ENCODE data around the gene DIP2C.

The DIP2C gene

GRCh38 chr10:497898-498451 lies 191.5 kb downstream of the DIP2C start:
- no peak for DNase-seq (ENCODE audit: low spot score)

- no peak for DNase-seq (ENCODE audit: low spot score)
Measured at GRCh38 chr10:497289-497688, 192.2 kb downstream of the DIP2C start.

DNA sequence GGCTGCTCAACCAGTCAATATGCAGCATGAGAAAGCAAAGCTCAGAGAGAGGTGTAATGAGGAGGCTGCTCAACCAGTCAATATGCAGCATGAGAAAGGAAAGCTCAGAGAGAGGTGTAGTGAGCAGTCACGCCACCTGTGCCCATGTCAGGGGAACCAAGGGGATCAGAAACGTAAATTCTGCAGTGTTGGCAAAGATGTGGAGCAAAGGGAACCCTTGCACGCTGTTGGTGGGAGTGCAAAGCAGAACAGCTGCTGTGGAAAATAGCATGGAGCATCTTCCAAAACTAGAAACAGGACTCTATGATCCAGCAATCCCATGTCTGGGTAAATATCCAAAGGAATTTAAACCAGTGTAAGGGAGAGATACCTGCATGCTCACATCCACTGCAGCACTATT lies 194.9 kb downstream of the DIP2C start:
- no peak for DNase-seq (ENCODE audit: low spot score)

- no peak for DNase-seq (ENCODE audit: low spot score)
Measured at GRCh38 chr10:494149-494542, 195.3 kb downstream of the DIP2C start.

DNA sequence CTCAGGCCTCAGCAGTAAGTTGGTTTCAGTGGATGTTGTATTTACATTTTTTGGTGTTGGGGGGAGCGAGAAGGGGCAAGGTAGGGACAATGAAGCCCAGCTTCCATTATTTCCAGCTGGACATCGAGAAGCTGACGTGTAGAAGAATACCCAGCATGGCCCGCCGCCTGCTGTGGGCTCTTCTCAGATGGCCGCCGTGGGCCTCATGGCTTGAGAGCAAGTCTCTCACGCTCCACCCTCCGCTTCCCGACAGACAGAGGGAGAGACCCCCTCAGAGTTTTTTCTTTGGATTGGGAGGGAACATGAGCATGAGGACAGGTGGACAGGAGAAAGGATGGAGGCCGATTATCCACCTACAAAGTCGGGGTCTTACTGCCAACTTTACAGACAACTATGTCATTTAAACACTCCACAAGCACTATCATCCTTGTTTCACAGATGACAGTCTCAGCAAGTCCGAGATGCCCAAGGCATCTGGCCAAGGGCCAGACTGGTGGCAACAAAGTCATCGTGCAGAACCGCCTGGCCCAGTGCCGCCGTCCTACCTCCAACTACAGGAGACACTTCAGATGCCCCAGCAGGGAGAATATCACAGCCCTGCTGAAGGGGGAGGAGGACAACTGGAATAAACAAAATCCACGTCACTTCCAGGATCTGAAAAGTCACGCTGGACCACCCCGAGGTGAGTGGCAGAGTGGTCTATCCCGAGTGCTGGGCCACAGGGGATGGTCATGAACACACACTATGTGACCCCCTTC lies 195.9 kb downstream of the DIP2C start:
- no peak for DNase-seq (ENCODE audit: low spot score)

DNA sequence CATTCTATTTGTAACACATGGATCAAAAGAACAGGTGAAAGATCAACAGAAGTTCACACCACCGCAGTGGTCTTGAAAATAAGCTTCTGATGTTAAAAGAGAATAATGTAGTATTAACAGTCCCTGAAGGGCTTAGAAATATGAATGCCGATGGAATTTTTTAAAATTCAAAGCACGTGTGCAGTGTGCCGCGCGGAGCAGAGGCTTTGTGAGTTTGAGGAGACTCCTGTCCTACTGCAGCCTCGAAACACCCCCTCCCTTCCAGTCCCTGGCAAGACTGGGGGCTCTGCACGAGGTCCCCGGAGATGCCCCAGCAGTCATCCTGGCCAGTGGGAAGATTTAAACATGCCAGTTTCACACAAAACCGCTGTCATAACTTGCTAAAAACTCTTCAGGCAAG lies 196.6 kb downstream of the DIP2C start:
- no peak for DNase-seq (ENCODE audit: low spot score)

GRCh38 chr10:491667-492424 lies 197.6 kb downstream of the DIP2C start:
- DNase-seq (ENCODE audit: low spot score) = no peak

DNA sequence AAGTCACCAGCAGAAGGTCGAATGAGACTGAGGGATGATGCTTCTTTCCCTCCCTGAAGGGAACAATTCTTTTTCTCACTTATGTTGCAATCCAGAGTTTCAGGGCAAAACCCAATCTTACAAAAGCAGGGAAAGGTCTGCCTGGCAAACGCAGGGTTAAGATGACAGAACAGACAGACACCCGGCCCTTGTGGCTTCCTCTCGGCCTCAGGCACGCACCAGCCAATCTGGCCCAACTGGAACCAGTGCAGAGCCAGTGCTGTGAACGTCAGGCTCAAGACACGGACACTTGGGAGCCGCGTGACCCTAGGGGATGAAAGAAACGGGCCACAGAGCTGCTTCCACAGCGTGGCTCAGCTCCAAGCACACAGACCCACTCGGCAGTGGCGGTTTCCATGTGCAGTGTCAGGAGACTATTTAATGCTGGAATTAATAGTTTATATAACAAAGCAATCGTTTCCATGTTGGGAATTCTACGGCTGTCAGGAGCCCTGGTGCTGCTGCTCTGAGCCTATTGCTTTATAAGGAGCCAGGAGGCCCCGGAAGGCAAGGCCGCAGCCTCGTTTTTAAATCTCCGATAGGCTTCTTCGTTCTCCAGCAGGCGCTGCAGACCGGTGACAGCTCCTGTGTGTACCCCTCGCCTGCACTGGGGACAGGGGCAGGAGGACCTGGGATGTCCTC lies 198.4 kb downstream of the DIP2C start:
- no peak for DNase-seq (ENCODE audit: low spot score)

DNA sequence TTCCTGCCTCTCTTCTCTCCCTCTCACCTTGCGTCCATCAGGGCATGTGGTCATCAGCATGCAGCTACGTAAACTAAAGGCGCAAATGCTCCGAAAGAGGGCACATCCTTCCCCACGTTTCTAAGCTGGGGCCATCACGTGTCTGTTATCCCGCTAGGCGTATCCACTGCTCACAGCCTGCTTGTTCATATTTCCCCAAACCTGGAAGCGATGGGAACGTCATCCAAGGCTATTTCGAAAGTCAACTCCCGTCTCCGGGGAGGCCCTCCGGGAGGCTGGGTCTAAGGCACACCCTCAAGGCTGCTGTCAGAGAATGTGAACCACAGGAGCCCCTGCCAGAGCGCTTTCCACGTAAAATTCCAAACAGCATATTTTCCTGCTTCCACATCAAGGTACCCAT lies 199.2 kb downstream of the DIP2C start:
- DNase-seq (ENCODE audit: low spot score) = no peak

DNA sequence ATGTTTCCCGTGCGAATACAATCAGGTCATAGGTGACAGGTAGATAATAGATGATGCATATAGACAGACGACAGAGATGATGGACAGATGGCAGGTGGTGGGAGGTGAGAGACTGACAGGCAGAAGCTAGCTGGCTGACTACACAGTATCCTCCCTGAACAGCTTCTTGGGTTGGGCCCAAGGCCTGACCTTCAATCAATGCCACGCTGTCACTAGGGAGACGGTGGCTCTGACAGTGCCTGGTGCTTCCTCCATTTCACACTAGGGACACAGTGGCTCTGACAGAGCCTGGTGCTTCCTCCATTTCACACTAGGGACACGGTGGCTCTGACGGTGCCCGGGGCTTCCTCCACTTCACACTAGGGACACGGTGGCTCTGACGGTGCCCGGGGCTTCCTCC lies 200.1 kb downstream of the DIP2C start:
- no peak for DNase-seq (ENCODE audit: low spot score)

DNA sequence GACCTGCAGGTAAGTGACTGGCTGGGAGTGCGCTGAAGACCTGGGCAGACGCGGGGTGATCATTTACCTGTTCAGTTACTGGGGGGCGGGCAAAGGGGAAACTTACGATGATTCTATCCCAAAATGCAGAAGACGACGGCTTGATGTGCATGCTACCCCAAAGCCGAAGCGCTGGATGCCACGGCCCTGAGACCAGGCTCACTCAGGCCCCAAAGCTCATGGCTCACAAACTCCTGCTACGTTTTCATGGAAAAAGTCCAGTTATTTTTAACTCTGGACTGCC lies 200.6 kb downstream of the DIP2C start:
- no peak for DNase-seq (ENCODE audit: low spot score)

DNA sequence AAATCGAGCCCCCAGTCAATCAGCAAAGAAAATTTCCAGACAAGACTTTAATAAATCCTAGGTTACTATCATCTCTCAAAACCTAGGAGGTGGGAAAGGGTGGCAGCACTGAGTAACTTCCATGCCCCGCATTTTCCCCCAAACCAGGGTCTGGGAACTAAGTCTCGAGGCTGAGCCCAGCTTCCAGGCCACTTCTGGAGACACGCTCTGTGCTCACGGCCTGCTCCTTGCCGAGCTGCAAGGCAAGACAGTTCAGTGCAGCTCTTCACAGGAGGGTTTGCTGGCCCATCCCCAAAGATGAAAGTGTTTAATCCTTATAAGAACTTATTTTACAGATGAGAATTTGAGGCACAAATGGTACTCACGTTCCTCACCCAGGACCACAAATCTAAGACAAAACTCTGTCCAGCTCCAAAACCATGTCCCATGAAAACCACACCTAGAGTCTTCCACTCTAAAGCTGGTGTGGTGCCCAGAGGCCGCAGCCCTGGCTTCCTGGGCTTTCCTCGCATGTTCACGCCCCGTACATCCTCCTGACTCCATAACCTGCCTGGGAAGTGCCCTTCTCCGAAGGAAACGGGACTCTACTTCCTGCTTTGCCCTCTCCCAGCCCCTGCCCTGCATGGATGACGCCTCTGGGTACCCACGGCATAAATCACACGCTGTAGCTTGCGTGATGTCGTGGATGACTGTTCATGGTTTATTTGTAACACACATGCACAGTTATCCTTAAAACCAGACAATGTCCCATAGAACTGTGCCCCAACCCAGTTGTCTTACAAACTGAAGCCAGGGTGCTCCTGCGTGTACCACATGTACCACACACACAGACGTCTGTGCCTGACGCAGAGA lies 201.2 kb downstream of the DIP2C start:
- no peak for DNase-seq (ENCODE audit: low spot score)

DNA sequence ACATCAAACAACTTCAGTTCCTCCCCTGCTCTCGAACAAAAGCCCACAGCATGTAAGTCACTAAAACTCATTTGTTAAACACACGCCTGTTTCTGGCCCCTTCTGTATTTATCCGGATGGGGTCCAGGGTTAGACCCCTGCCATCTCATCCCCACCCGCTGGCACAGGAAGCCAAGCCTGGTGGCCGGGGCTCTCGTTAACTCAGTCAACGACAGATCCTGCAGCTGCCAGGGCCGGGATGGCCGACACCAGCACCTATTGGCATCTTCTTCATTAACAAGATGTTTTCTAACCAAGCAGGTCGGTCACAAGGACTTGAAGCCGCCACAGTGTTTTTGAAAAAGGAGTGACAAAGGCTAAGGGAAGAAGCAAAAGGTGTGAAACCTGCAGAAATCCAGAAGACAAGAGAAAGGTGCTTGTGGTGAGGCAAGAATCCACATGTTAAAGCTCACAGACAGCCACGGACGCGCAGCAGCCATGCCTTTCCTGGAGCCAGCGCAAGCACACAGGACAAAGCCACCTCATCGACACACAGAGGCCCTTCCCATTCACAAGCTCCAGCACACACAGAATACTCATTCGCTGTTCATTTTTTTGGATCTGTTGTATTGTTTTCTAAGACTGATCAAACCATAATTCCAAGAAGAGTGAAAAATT lies 202.7 kb downstream of the DIP2C start:
- DNase-seq (ENCODE audit: low spot score) = no peak

DNA sequence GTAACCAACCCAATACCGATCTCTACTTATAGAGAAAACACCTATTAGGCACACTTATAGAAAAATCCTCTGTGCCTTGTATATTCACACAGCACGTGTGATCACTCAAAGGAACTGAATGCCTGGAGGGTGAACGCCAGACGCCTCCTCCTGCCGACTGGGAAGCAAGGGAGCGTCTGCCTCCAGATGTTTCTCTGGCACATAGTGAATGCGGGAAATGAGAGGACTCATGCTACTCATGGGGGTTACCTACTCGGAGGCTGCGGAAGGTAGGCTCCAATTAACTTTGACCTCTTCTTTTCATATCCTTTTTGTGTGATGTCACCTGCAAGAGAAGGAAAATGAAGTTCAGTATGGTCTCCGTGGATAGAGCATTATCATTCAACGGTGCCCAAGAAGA lies 203.3 kb downstream of the DIP2C start:
- DNase-seq (ENCODE audit: low spot score) = no peak

DNA sequence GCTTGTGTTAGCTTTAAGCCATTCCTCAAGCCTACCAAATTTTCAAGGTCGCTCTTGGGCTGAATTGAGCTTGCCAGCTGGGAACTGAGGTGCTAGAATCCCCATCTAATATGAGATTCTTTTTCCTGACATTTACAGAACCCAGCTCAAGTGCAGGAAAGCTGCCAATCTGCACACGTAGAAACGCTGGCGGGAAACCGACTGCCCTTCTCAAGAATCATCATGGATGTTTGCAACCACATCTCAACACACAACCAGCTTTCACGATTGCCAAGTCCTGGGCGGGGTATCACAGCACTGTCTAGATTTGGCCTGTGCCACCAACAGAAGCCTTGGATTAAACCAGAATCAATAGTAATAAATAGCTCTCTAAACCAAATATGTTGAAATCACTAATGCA lies 203.7 kb downstream of the DIP2C start:
- DNase-seq (ENCODE audit: low spot score) = no peak

DNA sequence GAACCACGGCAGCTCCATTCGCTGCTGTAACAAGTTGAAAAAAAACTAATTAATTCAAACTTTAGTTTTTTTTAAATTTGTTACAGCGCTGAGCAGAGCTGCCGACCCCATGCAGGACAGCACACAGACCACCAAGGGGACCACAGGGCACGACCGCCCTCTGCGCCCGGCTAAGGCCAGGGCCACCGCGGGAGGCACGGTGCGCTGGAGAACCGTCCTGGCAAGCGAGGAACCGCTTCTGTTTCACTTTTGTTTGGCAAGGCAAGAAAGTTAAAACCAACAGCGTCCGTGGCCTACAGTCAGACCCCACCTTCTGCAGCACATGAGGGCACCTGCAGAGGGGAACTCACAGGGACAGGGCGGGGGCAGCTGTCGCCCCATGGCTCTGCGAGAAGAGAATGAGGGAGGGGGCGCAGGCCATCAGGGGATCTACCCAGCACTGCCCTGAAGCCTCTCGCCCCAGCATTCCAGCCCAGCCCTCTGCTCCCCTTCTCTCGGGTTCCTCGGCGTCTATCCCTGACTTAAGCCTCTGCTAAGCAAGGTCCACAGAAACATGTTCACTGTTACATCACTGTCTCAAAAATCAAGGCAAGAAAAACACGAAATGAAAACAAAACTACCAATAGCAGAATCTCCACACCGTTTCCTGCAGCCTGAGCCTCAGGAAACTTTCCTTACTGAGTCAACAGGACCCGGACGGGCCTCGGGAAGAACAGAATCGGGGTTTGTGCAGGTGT lies 204.4 kb downstream of the DIP2C start:
- no peak for DNase-seq (ENCODE audit: low spot score)

DNA sequence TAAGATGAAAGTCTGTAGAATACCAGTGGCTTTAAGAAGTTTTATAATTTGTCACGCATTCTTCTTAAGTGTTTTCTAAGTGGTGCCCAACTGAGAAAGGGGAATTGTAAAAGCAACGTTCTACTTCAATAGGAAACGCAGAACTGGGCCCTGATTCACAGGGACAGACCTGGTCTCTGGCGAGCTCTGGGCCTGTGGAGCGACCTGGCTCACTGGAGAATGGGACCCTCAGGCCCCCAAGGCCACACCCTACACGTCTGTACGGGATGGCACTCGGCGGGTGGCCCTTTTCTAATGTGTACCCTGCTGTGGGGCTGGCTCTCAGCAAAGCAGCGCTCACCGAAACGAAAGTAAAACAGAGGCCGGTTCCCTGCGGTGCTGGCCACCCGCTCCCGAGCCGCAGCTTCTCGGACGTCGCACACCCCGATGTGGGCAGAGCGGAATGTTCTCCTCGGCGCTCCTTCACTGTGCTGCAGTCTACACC lies 205.0 kb downstream of the DIP2C start:
- DNase-seq (ENCODE audit: low spot score) = no peak

DNA sequence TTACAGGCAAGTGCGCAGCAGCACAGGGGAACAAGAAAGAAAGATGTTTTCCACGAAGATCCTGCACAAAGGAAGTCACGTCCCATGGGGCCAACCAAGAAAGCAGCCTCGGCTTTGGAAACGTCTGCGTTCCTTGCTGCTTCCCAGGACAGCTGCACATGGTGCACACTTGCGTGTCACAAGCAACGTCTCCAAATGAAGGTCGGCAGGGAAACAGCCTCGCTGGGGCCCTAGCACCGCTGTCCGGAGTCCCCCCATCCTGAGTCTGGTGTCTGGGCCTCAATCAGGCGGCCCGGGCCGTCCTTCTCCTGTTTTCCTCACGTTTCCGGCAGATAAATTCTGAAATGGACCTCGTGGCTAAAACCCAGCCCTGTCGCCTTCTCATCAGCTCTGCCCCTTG lies 206.2 kb downstream of the DIP2C start:
- no peak for DNase-seq (ENCODE audit: low spot score)

DNA sequence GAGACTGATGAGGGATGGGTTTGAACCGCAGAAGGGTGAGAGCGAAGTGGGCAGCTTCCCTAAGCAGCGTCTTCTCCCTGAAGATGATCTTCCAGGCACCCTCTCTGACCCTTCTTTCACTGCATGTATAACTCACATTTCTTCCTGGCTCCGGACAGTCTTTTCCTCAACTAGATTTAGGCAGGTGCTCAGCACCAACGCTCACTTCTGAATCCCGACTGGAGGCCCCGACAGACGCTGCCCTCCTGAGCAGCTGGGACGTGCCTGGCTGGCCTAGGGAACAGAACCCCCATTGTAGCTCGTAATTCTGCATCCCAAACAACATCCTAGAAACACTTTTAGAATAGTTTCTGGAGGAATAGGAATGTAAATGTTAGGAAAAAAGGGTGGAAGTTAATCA lies 206.6 kb downstream of the DIP2C start:
- DNase-seq (ENCODE audit: low spot score) = no peak

- no peak for DNase-seq (ENCODE audit: low spot score)
Measured at GRCh38 chr10:482051-482501, 207.4 kb downstream of the DIP2C start.

DNA sequence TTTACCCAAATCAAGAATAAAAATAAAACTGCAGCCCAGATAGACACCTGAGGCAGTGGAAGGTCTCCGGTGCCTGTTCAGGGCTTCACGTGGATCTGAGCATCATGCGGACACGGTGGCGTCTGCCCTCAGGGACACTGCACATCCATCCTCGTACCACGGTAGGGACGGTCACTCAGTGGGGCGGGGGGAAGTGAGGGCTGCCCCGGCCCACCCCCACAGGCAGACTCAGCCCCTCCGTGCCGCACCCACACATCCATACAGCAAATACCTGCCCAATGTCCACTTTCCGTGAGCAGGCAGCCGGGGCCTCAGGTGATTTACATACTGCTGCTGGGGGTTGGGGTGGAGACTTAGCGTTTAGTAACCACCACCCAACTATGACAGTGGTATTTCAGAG lies 207.8 kb downstream of the DIP2C start:
- DNase-seq (ENCODE audit: low spot score) = no peak

Data from SW480 (cell line).